ENCODE measurements around the gene MOG. TPM values are rescaled to one million over a fixed set of nuclear protein-coding genes. Genes with fewer than 3 reads are reported as not detected.
"Not testable (repeated sequence)": the region's sequence is repeated elsewhere in the genome, so short reads cannot be mapped to it uniquely, and the experiment has no call there.

Gene MOG
- total and polyA plus RNA-seq, 7 experiments from 2014 or later, result not detected

DNA sequence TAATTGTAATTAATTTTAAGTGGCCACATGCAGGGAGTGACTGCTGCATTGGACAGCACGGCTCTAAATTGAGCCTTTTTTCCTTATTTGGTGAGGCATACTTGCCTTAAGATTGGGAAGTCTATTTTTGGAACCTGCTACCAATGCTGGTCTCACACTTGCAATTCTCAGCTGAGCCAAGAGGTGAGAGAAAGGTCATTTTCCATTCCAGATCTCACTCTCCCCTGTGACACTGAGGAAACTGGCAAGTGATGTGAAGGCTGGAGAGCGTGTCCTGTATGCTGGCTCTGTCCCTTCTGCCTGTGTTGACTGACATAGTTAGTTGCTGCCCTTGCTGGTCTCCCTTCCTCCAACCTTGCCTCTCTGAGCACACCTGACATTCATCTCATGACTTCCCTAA, 735 bp upstream of the MOG start:
- no peak overlapping the region for H3K27ac ChIP-seq (ENCODE audit: low read depth, low read length)
- no peaks in the 10 kb centered on the region for H3K4me1 ChIP-seq (ENCODE audit: control insufficient read depth in 2 of 2, insufficient read depth in 2 of 2, low read length in 2 of 2)
- Mint-ChIP-seq H3K4me1 (peaks cover 0 to 6% (median 6%) of the 10 kb centered on the region in 7 donors), H3K4me3 (no peak overlapping the region), H3K9me3 (no peaks in the 10 kb centered on the region), H3K27ac (no peak overlapping the region), H3K27me3 (peaks cover 19 to 40% (median 29%) of the 10 kb centered on the region in 5 donors), H3K36me3 (no peaks in the 10 kb centered on the region)
- no peak overlapping the region for H3K4me3 ChIP-seq (ENCODE audit: low read length)
- H3K27me3 ChIP-seq (ENCODE audit: control insufficient read depth in 2 of 2, insufficient read depth in 2 of 2, low read length in 2 of 2), result no peaks in the 10 kb centered on the region
- intact Hi-C loops (cut with micrococcal nuclease), result no loop called here
- no peaks in the 10 kb centered on the region for H3K9me3 ChIP-seq (ENCODE audit: control insufficient read depth in 2 of 3, low read length in 3 of 3)
- ChIA-PET POLR2A (no interaction called here), CTCF (interaction anchor here (0.6 kb wide), 1 partner anchor 36 kb away, joined by 3 read pairs; no protein-coding TSS in a partner anchor)
- ATAC-seq, result no peak
- H3K36me3 ChIP-seq (ENCODE audit: control insufficient read depth in 2 of 3, insufficient read depth in 3 of 3, low read length in 3 of 3), result no peaks in the 10 kb centered on the region
- no peak for DNase-seq

DNA sequence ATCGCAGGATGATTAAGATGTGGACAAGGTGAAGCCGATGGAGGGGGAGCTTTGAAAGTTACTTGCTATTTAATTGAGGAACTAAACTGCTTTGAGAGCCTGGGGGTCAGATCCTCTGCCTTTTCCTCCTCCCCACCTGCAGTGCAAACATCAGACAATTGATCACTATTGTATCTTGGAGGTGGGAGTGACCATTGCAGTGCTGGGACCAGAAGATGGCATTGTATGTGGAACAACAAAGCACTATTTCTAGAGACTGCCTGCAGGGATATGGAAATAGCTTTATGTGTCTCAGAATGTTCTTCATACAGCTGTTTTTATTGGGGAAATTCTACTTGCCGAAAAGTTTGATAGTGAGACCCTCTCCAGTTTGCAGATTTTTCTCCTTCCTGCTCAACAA, 4.2 kb downstream of the MOG start:
- no peaks in the 10 kb centered on the region for H3K9me3 Mint-ChIP-seq
- H3K27ac Mint-ChIP-seq, result no peak overlapping the region
- Histone ChIP-seq H3K36me3 (ENCODE audit: control insufficient read depth in 2 of 3, insufficient read depth in 3 of 3, low read length in 3 of 3) (no peaks in the 10 kb centered on the region), H3K27ac (ENCODE audit: low read depth, low read length) (no peak overlapping the region), H3K9me3 (ENCODE audit: control insufficient read depth in 2 of 3, low read length in 3 of 3) (no peaks in the 10 kb centered on the region), H3K4me1 (ENCODE audit: control insufficient read depth in 2 of 2, insufficient read depth in 2 of 2, low read length in 2 of 2) (no peaks in the 10 kb centered on the region), H3K4me3 (ENCODE audit: low read length) (no peak overlapping the region), H3K27me3 (ENCODE audit: control insufficient read depth in 2 of 2, insufficient read depth in 2 of 2, low read length in 2 of 2) (peaks cover 0 to 6% of the 10 kb centered on the region in 2 donors)
- ChIA-PET CTCF (interaction anchor here (1.8 kb wide), 1 partner anchor 11 kb away, joined by 5 read pairs; no protein-coding TSS in a partner anchor), POLR2A (interaction anchor here (1.1 kb wide), 1 partner anchor 11 kb away, joined by 3 read pairs; no protein-coding TSS in a partner anchor)
- peaks cover 0 to 2% (median 0%) of the 10 kb centered on the region in 7 donors for H3K4me1 Mint-ChIP-seq
- DNase-seq (no peak), ATAC-seq (no peak)
- peaks cover 31 to 53% (median 41%) of the 10 kb centered on the region in 5 donors for H3K27me3 Mint-ChIP-seq
- intact Hi-C loops (cut with micrococcal nuclease), result no loop called here
- no peak overlapping the region for H3K4me3 Mint-ChIP-seq
- no peaks in the 10 kb centered on the region for H3K36me3 Mint-ChIP-seq

- H3K9me3 ChIP-seq (ENCODE audit: control insufficient read depth in 2 of 3, low read length in 3 of 3); DNase-seq; H3K27ac ChIP-seq (ENCODE audit: low read depth, low read length); ATAC-seq; H3K27me3 ChIP-seq (ENCODE audit: control insufficient read depth in 2 of 2, insufficient read depth in 2 of 2, low read length in 2 of 2); intact Hi-C loops (cut with micrococcal nuclease); H3K4me3 Mint-ChIP-seq; H3K36me3 Mint-ChIP-seq; H3K36me3 ChIP-seq (ENCODE audit: control insufficient read depth in 2 of 3, insufficient read depth in 3 of 3, low read length in 3 of 3); H3K4me1 Mint-ChIP-seq; H3K4me3 ChIP-seq (ENCODE audit: low read length); H3K27ac Mint-ChIP-seq; H3K4me1 ChIP-seq (ENCODE audit: control insufficient read depth in 2 of 2, insufficient read depth in 2 of 2, low read length in 2 of 2); H3K9me3 Mint-ChIP-seq; POLR2A ChIA-PET: not testable (repeated sequence)
- peaks cover 31 to 52% (median 41%) of the 10 kb centered on the region in 5 donors for H3K27me3 Mint-ChIP-seq
- CTCF ChIA-PET, result interaction anchor here (0.7 to 1.8 kb wide), 2 partner anchors 12 to 1816 kb away, joined by 3 to 5 read pairs; no protein-coding TSS in a partner anchor
Observed at GRCh38 chr6:29661502-29662141, 4.7 kb downstream of the MOG start.

GRCh38 chr6:29663300-29664042, 6.6 kb downstream of the MOG start:
- DNase-seq (no peak), ATAC-seq (no peak)
- Mint-ChIP-seq H3K27ac (no peak overlapping the region), H3K4me3 (no peak overlapping the region), H3K9me3 (no peaks in the 10 kb centered on the region), H3K4me1 (no peaks in the 10 kb centered on the region), H3K36me3 (no peaks in the 10 kb centered on the region), H3K27me3 (peaks cover 22 to 47% (median 37%) of the 10 kb centered on the region in 5 donors)
- Histone ChIP-seq H3K4me3 (ENCODE audit: low read length) (no peak overlapping the region), H3K36me3 (ENCODE audit: control insufficient read depth in 2 of 3, insufficient read depth in 3 of 3, low read length in 3 of 3) (no peaks in the 10 kb centered on the region), H3K27ac (ENCODE audit: low read depth, low read length) (no peak overlapping the region), H3K27me3 (ENCODE audit: control insufficient read depth in 2 of 2, insufficient read depth in 2 of 2, low read length in 2 of 2) (peaks cover 0 to 6% of the 10 kb centered on the region in 2 donors), H3K9me3 (ENCODE audit: control insufficient read depth in 2 of 3, low read length in 3 of 3) (no peaks in the 10 kb centered on the region), H3K4me1 (ENCODE audit: control insufficient read depth in 2 of 2, insufficient read depth in 2 of 2, low read length in 2 of 2) (no peaks in the 10 kb centered on the region)
- POLR2A ChIA-PET, result interaction anchor here (1.2 to 1.5 kb wide), 2 partner anchors 10 to 13 kb away, joined by 3 to 4 read pairs; no protein-coding TSS in a partner anchor
- CTCF ChIA-PET, result interaction anchor here (3.5 to 4.9 kb wide), 2 partner anchors 10 to 14 kb away, joined by 16 to 39 read pairs; no protein-coding TSS in a partner anchor
- intact Hi-C loops (cut with micrococcal nuclease), result no loop called here

GRCh38 chr6:29665942-29666825, 9.3 kb downstream of the MOG start:
- ChIA-PET POLR2A (interaction anchor here (0.6 to 1.8 kb wide), 2 partner anchors 12 to 62 kb away, joined by 3 to 8 read pairs; no protein-coding TSS in a partner anchor), CTCF (interaction anchor here (0.7 to 4.9 kb wide), 5 partner anchors 13 to 51 kb away, joined by 3 to 39 read pairs (median 3); no protein-coding TSS in a partner anchor)
- Mint-ChIP-seq H3K4me3 (no peak overlapping the region), H3K4me1 (no peaks in the 10 kb centered on the region), H3K27me3 (peaks cover 23 to 50% (median 36%) of the 10 kb centered on the region in 5 donors), H3K9me3 (no peaks in the 10 kb centered on the region), H3K36me3 (peaks cover 0 to 5% (median 0%) of the 10 kb centered on the region in 5 donors), H3K27ac (peak overlapping the region in 1 of 9 donors; percentile 10)
- no peak for DNase-seq
- Histone ChIP-seq H3K4me3 (ENCODE audit: low read length) (no peak overlapping the region), H3K9me3 (ENCODE audit: control insufficient read depth in 2 of 3, low read length in 3 of 3) (no peaks in the 10 kb centered on the region), H3K36me3 (ENCODE audit: control insufficient read depth in 2 of 3, insufficient read depth in 3 of 3, low read length in 3 of 3) (no peaks in the 10 kb centered on the region), H3K27ac (ENCODE audit: low read depth, low read length) (no peak overlapping the region), H3K27me3 (ENCODE audit: control insufficient read depth in 2 of 2, insufficient read depth in 2 of 2, low read length in 2 of 2) (peaks cover 0 to 6% of the 10 kb centered on the region in 2 donors), H3K4me1 (ENCODE audit: control insufficient read depth in 2 of 2, insufficient read depth in 2 of 2, low read length in 2 of 2) (no peaks in the 10 kb centered on the region)
- no peak for ATAC-seq
- intact Hi-C loops (cut with micrococcal nuclease), result no loop called here

DNA sequence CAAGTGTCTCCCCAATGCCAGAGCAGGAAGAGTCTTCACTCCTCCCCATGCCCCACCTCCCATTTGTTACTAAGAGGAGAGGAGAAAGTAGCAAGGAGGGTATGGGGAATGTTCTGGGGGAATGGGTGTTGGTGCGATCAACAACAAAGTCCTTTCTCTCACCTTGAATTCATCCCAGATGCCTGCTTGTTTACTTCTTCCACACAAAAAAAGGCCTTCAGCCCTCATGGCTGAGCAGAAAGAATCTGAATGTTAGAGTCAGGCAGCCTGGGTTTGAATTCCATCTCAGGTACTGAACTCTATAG, 9.9 kb downstream of the MOG start:
- Histone ChIP-seq H3K4me3 (ENCODE audit: low read length) (no peak overlapping the region), H3K4me1 (ENCODE audit: control insufficient read depth in 2 of 2, insufficient read depth in 2 of 2, low read length in 2 of 2) (no peaks in the 10 kb centered on the region), H3K27me3 (ENCODE audit: control insufficient read depth in 2 of 2, insufficient read depth in 2 of 2, low read length in 2 of 2) (peaks cover 0 to 2% of the 10 kb centered on the region in 2 donors), H3K9me3 (ENCODE audit: control insufficient read depth in 2 of 3, low read length in 3 of 3) (no peaks in the 10 kb centered on the region), H3K27ac (ENCODE audit: low read depth, low read length) (no peak overlapping the region), H3K36me3 (ENCODE audit: control insufficient read depth in 2 of 3, insufficient read depth in 3 of 3, low read length in 3 of 3) (no peaks in the 10 kb centered on the region)
- CTCF ChIA-PET, result interaction anchor here (1.1 to 4.9 kb wide), 3 partner anchors 14 to 26 kb away, joined by 3 to 39 read pairs (median 16); no protein-coding TSS in a partner anchor
- H3K9me3 Mint-ChIP-seq, result no peaks in the 10 kb centered on the region
- no peak for DNase-seq
- no peak overlapping the region for H3K27ac Mint-ChIP-seq
- no peak overlapping the region for H3K4me3 Mint-ChIP-seq
- intact Hi-C loops (cut with micrococcal nuclease), result no loop called here
- H3K4me1 Mint-ChIP-seq, result no peaks in the 10 kb centered on the region
- H3K36me3 Mint-ChIP-seq, result peaks cover 0 to 5% (median 0%) of the 10 kb centered on the region in 5 donors
- ATAC-seq, result no peak
- POLR2A ChIA-PET, result no interaction called here
- H3K27me3 Mint-ChIP-seq, result peaks cover 22 to 49% (median 36%) of the 10 kb centered on the region in 5 donors

Data from naive thymus-derived CD4-positive, alpha-beta T cell (primary cell).